HG02885 (cell line): ENCODE data around the gene CRY2.
A peak's percentile ranks its signal among the peaks of the same experiment; 100 is the strongest.

ENCODE experiments used
- ATAC-seq: cut with Tn5 transposase; IDR thresholded peaks from one replicate; pipeline ENCODE4 v1.9.1; 2021; ENCODE audit warnings: mild to moderate bottlenecking; ENCODE audit not compliant: unreplicated experiment, poor library complexity

The CRY2 gene

DNA sequence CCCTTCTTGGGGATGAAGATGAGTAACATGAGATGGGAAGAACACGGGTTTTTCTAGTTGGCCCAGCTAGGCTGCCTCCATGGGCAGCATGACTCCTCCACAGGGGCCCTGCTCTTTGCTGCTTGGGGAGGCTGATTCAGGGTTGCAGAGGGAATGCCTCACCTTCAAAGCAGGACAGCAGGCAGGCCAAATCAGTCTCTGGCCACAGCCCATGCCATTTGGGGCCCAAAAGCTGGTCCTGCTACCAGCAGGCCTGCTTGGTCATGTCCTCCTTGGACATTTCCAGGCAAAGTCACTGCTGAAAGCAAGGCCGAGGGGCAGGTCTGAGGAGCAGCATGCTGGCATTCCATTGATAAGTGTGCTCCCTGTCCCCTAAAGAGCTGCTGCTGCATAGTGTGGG lies 24.4 kb downstream of the CRY2 start:
- ATAC-seq = no peak

DNA sequence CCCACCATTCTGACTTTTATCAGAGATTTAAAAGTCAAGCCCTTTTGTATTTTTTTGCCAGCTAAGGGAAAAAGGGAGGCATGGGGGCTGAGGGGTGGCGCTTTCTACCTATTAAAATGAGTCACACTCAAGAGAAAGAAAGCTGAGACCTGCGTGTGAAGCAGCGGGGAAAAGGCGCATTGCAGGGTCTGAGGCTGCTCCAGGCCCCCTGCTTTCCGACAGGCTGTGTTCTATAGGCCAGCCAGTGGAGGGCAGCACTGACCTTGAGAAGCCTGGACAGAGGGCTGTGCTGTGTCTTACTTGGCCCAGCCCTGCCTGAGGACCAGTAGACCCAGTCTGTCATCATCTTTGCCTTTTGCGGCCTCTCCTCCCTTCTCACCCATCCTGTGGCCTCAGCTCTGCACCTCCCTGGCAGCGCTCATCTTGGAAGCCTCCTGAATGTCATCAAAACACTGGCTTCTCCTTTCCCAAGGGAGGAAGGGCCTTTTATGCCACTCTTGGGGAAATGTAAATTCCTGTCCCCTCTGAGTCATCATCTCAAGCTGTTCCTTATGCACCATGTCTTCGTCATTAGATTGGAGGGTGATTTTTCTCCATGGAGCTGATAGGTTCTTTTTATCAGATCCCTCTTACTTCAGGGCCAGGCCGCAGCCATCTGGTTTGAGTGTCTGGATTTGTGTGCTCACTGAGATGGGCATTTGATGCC lies 25.5 kb downstream of the CRY2 start:
- no peak for ATAC-seq

DNA sequence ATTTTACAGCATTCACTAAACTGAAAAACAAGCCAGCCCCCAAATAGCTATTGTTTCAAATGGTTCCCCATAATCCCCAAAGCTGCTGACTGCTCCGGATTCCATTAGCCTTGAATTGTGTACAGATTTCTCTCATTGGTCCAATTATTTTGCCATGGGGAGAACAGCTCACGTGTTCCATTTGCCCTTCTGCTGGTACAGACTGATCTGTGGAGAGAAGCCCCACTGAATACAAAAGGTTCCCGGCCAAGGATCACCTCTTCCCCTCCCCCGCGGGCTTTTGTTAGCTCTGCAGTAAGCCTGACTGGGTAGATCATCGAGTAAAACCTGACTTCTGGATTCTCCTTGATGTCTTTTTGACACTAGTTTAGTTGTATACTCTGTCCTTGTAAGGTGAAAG lies 29.1 kb downstream of the CRY2 start:
- no peak for ATAC-seq

DNA sequence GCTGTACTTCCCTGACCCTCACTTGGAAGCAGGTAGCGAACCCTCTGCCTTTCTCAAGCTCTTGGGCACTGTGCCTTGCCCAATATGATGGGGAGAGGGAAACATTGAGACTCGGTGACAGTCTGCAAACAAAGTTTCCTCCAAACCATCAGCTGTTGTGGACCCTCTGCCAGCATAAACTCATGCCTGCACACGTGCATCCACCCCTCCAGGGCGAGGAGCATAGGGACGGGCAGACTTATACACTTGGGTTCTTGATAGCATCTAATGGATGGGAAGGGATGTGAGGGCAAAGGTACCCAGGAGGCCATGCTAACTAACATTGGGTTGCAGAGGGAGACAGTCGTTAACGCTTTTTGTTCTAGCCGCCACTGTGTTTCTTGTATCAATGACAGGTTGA lies 29.9 kb downstream of the CRY2 start:
- no peak for ATAC-seq

DNA sequence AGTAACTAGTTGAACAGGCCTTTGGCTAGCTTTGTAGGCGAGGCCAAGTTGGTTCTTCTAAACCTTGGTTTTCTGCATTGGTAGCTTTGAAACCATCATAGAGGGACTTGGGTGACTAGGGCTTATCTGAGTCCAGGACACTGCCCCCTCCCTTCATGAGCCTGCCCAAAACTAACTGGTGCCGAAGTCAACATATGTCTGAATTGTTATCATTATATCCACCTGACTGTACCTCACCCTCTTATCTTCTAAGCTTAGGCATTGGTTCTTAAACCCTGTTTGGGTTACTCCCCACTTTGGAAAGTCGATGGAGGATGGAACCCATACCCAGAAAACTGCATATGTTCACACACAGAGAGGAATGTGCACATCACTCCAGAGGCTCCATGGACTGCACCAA lies 30.6 kb downstream of the CRY2 start:
- ATAC-seq = no peak

DNA sequence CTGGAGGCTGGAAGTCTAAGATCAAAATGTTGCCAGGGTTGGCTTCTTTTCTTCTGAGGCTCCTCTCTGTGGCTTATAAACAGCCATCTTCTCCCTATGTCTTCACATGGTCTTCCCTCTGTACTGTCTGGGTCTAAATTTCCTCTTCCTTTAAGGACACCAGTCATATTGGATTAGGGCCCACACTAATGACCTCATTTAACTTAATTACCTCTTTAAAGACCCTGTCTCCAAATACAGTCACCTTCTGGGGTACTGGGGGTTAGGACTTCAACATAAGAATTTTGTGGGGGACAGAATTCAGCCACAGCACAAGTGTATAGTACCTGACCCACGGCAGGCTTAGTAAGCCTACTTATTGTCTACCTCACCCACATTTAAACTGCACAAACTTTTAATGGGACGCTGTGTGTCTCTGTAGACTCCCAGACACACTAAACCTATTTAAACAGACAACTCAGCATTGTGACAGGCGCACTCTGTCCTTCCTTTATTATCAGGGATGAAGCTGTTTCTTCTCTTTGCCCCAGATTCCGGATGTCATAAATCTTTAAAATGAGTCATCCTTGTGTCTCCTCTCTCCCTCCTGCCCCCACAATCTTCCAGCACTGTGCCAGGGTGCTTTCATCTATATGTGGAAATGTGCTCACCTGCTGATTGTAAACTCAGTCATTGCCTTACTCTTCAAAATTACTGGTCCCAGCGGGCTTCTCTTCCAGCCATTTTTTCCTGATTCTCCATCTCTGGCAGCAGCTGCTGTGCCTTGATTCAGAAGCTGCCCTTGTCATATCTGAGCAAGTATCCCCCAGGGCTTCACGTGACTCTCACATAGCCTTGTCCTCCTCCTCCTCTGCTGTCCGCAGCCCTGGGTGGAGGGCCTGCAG lies 32.8 kb downstream of the CRY2 start:
- ATAC-seq = no peak

DNA sequence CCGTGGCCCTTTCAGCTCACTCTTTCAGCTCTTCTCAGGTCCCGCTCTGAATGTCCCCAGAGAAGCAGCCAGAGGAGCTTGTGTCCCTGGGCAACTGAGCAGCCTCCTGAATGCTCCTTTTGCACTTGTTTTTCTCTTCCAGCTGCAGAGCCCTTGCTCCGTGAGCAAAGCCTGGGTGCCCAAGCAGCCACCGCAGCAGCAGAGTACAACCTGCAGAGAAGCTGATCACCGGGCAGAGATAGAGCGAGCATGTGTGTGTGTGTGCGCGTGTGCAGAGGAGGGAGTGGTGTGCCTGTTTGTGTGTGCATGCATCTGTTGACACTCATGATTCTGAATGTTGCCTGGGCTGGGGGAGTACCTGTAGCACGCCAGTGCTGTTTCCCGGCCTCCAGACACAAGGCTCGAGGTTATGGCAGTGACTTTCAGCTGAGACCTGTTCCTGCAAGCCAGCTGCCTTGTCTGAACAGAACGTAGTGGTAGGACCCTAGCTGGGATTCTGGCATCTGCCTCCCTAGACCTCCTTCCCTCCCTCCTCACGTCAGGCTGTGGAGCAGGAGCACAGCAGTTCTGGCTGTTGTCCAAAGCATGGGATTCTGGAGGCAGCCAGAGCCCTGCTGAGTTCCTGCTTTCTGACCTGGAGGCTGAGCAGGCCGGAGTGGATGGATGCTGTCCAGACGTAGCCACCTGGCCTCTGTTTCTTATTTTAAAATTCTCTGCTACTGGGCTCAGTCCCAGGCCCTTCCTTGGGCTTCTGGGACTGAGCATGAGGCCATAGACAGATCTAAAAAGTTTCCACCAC lies 33.7 kb downstream of the CRY2 start:
- ATAC-seq = no peak

DNA sequence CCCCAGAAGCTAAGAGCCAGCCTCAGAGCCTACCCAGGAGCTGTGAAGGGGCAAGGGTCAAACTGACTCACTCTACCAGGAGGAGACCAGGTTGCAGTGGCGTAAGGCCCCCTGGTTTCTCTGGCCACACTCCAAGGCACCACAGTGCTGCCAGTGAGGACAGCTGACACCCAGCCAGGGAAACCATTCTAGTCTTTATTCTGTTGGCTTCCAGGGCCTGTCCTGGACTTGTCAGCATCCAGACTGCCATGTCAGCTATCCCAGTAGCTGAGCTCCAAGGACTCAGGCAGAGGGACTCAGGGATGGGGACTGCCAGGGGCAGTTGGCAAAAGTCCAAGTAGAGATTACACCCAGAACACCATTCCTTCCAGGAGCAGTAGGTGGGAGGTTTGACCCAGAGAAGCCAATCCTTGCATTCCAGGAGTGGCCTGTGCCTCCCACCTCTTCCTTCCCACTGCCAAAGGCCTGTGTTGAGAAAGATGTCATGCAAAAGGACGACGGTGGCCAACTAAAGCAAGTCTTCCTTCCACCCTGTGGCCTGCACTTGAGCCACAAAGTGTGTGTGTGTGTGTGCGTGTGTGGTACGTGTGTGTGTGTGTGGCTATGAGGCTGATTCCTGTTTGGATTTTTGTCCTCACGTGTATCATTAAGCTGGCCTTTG lies 34.6 kb downstream of the CRY2 start:
- no peak for ATAC-seq

DNA sequence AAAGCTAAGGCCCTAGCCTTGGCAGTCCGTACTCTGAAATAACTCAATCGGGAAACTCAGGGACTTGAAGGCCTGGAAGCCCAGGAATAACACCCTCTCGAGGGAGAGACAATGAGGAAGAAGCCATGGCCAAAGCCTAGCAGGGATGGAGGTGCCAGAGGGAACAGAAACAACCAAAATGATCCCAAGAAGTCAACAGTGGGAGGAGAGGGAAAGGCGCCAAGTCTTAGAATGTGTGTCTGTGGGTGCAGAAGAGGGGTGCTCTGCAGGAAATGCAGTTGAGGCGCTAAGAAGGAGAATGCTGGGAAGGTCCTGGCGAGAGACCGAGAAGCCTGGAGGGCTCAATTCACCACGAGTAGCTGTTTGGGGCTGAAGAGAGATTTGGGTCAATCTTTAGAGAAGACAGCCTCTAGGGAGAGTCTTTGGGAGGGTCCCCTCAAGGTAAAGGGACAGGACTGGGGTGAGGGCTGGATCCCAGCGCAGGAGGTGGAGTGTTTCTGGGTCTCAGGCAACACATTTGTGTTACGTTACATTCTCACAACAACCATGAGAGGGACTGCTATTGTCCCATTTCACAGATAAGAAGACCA lies 37.4 kb downstream of the CRY2 start:
- peak; percentile 5 for ATAC-seq

DNA sequence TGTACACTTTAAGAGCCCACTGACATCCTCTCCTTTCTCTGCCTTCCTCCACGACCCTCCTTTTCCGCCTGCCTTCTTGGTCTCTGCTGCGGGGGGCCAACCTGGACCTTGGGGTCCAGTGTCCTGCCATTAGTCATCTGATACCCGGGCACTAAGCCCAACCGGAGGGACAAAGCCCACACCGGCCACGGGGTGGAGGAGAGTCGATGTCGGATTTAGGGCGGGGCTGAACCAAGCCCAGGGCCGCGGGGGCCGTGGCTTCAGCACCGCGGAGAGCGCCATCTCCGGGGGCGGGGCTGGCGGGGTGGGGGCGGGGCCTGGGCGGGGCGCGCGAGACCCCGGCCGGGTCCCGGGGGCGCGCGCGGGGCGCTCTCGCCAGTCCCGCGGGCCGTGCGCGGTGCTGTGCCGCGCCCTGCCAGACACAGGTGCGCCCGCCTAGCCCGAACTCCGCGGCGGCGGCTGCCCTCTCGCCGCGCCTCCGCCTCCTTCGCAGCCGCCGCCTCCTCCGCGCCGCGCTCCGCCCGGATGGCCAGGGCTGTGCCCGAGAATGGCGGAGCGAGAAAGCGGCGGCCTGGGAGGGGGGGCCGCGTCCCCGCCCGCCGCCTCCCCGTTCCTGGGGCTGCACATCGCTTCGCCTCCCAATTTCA lies 38.1 kb downstream of the CRY2 start, which contains the start of gene MAPK8IP1:
Gene MAPK8IP1 (plus strand): TSS at position 378 of the 647 bp plus-strand sequence. CDS start 170 bp downstream, at position 548.
- peak; percentile 77 for ATAC-seq

DNA sequence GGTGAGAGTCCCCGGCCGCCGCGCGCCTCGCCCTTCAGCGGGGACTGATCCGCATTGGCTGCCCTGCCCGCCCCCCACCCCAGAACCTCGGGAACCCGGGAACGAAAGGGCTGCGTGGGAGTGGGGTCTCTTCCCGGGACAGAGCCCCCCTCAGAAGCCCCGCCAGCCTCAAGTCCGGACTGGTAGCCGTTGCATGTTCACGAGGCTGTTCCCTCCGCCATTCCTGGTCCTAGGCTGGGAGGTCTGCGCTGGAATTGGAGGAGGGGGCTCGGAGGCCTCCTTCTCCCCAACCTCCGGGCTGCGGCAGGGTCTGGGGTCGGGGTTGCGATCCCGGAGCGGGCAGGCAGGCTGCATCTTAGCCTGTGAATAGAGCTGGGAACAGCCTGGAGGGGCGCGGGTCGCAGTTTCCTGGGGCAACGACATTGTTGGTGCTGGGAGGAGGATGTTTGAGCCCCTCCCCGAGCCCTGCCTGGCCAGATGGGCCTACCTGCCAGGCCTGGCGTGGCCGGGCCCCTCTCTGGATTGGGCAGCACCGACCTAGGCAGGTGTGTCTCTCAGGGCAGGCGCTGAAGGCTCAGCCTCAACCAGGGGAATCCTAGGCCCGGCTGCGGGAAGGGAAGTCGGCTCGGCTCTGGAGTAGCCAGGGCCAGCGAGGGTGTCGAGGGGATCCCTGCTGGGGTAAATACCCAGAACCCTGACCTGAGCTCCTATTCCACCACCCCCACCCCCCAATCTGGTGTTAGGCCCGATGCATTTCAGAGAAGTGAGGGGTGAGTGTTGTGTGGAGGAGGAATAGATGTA lies 38.8 kb downstream of the CRY2 start:
- ATAC-seq = no peak

DNA sequence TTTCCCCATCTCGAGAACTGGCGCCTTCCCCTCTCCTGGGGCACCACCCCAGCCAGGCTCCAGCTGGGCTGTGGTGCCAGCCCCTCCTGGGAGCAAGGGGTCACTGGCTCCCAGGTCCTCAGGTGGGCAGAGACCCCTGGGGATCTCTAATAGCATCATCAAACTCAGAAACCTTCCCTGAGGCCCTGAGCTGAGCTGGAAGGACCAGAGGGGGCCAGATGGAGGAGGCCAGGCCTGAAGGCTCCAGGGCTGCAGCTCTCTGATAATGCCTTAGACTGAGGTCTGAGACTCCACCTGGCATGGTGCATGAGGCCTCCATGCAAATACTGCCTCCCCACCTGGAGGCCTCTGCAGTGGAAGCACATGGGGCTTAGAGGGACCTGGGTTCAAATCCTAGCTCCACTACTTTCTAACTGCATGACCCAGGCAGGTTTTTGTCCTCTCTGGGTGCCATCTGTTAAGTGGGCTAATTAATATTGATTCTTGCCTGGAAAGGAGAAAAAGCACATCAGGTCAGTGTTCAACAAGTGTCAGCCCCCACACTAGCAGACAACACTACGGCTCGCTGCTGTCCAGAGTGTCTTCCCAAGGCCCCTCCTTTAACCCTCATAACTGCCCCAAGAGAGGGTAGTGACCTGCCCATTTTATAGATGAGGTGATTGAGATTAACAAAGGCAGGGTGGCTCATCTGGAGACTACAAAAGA lies 39.7 kb downstream of the CRY2 start:
- ATAC-seq = no peak

DNA sequence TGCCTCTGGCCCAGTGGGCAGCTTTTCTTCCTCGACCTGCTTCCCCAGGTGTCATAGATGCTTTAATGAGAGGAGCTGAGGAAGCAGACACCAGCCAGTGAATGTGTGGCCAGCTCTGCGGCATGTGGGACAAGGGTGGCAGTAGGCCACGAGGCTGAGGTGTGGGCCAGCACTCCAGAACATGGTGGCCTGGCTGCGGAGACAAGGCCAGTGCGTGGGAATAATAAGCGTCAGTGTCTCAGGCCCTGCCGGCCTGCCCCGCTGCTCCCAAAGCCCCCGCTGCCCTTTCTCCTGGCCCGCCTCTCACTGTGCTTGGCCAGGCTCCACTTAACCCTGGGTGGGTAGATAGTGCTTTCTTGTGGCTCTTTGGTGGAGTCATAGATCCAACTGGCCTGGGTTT lies 40.3 kb downstream of the CRY2 start:
- no peak for ATAC-seq

DNA sequence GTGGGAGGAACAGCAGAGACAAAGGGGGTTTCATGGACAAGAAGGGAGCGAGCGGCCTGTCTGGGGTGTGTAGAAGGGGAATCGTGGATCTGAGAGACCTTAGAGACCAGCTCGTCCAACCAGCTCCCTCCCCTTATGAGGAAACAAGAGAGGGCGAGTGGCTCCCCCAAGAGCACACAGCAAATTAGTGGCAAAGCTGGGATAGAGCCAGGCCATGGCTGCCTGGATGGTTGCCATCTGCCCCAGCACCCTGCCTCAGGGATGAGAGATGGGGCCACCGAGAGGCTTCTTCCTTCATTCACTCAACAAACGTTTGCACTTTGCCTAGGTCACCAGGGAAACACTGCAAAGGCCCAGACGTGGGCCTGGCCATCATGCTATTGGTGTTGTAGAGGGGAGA lies 42.3 kb downstream of the CRY2 start:
- ATAC-seq = no peak

DNA sequence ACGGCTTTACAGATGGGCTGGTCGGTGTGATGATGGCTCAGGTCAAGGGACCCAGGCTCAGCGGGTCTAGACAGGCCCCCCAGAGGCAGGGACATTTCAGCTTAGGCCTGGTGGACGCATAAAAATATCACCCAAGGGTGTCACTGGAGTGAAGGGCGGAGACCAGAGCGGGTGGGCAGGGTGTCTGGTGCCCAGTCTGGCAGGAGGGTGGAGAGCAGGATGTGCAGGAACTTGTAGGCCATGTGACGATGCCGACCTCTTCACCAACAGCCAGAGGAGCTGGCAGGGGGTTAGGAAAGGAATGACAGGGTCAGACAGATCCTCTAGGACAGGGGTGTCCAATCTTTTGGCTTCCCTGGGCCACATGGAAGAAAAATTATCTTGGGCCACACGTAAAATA lies 42.7 kb downstream of the CRY2 start:
- ATAC-seq = no peak

DNA sequence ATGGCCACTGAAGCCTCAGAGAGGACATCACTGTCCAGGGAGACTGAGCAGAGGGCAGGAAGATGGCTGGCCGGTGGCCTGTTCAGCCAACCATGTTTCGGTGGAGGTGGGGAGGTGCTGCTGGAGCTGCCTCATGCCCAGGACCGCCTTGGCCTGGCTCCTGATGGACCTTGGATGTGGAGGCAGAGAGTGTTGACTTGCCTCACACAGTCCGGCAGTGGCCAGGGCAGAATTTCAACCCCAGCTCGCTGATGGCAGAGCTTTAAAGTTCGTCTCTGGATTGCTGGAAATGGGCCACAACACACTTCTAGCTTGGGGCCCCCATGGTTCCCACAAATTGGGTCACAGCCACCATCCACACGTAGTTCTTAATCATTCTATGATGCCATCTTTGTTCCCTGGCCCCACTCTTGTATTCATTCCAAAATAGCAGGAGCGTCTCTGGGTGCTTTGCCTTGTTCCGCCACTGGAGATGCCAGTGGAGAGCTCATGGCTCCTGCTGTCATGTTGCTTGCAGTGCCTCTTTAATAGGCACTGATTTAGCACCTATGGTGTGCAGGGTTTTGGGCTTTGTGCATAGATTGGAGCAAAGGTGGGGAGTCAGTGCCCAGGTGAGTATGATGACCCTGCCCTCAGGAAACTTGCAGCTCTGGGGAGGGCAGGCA lies 43.7 kb downstream of the CRY2 start:
- no peak for ATAC-seq

DNA sequence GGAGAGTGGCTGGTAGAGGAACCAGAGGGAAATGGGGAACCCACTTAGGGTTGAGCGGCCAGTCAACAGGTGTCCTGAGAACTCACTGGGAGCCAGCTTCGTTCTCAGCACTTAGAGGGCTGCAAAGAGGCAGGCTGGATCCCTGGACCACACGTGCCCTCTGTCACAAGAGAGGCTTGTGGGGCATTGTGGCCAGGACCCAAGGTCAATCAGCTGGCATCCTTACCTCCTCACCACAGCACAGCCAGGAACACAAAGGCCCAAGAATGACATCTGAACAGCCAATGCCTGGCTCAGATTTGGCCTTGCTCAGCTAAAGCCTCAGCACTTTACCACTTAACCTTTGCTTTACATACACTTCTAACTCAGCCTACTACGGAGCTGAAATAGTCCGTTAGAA lies 45.6 kb downstream of the CRY2 start:
- ATAC-seq = no peak
